Endometrium (tissue), 2 donors: ENCODE data around the gene NRCAM.

Experiments used
- FAIRE-seq: peaks from 2 replicates; lab custom pipeline; 2012; peaks lifted over from hg19 to GRCh38; lab: Jason Lieb, UNC
- donor health status: control.
- donor health status: control.

Gene NRCAM

DNA sequence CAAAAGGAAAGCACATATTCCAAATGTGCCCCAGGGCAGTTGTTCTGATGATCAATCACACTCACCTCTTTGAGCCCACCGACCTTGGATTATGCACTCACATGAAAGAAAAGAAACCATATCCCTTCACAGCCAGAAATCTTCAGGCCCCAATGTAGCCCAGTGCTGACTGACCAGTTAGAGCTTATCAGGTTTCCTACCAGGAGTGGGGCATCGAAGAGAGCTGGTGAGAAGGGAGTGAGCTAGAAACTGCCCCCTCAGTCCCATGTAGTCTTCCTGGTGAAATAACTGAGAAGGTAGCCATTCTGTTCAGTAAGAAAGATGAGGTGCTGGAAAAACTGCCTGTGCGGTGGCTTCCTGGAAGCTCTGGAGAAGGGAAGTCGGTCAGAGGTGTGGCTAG lies 32.2 kb downstream of the NRCAM start:
- no peak for FAIRE-seq

GRCh38 chr7:108423089-108423989 lies 32.9 kb downstream of the NRCAM start:
- no peak for FAIRE-seq

- no peak for FAIRE-seq
Measured at GRCh38 chr7:108421720-108422331, 34.4 kb downstream of the NRCAM start.

DNA sequence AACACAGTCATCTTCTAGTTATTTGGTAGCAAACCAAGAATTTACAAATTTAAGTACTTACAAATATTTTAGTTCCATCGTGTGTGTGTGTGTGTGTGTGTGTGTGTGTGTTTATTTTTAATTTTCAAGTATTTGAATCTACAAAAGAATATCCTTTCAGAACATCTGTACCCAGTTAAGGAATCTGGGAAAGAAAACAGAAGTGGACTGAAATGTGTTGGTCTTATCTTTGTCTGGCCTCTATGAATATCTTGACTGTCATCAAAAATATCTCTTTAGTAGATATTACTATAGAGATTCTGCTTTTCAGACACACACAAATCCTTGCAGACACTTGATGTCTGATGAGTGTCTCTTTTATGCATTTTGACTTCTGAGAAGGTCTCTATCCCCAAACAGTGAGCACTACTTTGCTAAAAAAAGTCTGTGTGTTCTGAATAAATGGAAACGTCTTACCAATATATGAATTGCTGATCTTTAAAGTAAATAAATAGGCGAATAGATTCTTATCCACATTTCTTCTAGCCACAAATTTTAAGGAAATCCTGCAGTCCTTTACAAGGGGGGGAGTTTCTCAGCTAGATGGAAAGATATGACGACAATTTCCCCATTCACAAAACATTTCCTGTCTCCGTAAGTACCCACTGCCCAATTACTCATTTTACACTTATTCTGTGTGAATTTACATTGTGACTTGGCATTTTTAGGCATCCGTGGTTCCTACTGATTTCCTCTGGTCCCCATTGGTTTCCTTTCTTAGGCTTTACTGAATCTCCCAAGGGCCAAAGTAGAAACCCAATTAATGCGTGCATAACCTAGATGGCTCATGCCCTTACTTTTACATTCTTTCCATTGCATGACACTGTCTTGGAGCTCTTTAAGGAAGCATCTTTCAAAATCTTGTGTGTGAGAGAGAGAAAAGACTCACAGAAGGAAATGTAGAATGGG lies 36.0 kb downstream of the NRCAM start:
- no peak for FAIRE-seq

GRCh38 chr7:108418946-108419345 lies 37.3 kb downstream of the NRCAM start:
- no peak for FAIRE-seq

GRCh38 chr7:108417926-108418325 lies 38.3 kb downstream of the NRCAM start:
- no peak for FAIRE-seq

DNA sequence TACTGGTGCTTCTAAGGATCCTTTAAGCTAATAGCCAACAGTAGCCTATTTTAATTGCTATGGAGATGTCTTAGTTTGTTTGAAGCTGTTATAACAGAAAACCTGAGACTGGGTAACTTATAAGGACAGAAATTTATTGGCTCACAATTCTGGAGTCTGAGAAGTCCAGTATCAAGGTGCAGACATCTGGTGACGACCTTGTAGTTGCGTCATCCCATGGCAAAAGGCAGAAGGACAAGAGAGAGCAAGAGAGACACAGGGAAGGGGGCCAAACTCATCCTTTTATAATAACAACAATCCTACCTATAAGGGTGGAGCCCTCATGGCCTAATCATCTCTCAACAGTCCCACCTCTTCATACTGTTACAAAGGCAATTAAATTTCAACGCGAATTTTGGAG lies 39.1 kb downstream of the NRCAM start:
- no peak for FAIRE-seq

DNA sequence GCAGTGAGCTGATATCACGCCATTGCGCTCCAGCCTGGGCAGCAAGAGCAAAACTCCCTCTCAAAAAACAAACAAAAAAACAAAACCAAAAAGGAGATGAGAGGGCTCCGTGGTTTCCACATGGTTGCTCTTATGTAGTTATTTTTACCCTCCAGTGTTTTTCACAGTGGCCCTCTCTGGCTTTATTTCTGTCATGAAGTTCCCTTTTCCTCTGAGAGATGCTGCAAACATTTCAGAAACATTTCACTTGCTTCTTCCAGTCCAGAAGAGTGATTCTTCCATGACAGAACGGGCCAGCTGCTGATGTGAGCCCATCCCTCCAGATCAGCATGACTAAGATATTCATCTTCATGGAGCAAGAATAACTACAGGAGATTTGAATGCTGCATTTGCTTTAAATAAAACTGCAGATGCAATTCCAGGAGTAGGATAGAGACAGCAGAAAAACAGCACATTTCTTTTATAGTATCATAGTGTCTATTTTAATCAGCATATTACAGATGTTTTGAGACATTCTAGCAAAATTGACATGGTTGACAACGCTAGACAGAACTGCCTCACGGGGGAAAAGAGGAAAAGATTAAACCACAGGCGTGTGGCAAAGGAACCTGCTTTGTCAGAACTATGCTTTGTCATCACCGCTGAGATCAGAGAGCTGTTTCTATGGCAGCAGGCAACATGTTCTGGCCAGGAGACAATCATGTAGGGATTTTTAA lies 40.3 kb downstream of the NRCAM start:
- FAIRE-seq, result no peak

- FAIRE-seq, result no peak
Measured at GRCh38 chr7:108415084-108415483, 41.2 kb downstream of the NRCAM start.

- FAIRE-seq, result no peak
Measured at GRCh38 chr7:108413782-108414492, 42.3 kb downstream of the NRCAM start.

- FAIRE-seq, result no peak
Measured at GRCh38 chr7:108413337-108413736, 42.9 kb downstream of the NRCAM start.

DNA sequence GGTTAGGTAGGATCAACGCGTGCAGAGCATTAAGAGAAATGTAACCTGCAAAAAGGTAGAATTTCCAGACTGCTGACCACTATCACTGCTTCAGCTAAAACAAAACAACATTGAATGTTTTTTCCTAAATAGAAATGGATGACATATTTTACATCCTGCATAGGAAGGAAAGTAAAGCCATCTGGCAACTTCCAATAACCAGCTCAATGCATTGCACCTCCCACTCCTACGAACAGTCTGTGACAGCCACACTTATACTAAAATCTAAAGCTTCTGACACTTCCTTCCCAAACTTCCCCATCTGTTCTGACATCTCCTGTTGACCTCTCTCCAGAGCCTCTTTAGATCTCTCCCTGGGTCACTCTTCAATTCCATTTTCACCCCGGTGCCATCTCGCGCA lies 47.1 kb downstream of the NRCAM start:
- no peak for FAIRE-seq

- no peak for FAIRE-seq
Measured at GRCh38 chr7:108408296-108408991, 47.8 kb downstream of the NRCAM start.

DNA sequence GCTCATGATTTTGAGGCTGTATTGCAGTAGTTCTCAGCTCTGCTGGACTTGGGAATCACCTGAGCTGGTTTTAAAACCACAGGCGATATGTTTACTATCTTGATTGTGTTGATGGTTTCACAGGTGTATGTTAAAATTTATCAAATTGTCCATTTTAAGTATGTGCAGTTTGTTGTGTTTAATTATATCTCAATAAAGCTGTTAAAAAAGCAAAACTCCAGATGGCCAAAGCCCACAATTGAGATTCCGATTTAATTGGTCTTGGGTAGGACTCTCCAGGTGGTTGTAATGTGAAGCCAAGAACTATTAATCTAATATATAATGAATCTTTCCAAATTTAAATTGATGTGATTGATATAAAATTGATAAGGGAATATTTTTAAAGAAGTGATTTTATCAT lies 48.6 kb downstream of the NRCAM start:
- no peak for FAIRE-seq

DNA sequence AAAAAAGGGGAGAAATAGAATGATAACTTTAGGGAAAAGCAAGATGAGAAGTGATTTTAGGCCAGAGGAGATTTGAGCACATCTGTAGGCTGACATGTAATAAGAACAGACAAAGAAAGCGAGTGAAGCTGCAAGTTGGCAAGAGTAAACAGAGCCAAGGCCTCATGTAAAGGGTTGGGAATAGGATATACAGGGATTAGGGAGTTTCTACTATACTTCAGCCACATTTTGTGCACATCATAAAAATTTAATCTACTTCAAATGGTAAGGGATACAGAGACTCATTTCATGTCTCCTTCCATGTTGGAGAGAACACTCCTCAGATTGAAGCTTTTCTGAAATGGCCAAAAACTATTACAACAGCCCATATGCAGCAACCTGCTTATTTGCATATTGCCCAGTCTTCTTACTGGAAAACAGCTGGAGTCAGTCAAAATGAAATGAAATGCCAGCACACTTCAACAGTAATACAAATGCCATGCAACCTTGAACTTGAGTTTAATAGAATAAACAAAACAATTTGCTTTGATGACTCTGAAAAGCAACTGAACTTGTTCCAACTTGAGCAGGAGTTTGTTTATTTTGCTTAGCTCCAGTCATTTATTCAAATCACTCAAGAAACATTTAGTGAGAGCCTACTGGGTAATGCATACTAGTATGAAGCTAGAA lies 49.9 kb downstream of the NRCAM start:
- FAIRE-seq, result no peak

DNA sequence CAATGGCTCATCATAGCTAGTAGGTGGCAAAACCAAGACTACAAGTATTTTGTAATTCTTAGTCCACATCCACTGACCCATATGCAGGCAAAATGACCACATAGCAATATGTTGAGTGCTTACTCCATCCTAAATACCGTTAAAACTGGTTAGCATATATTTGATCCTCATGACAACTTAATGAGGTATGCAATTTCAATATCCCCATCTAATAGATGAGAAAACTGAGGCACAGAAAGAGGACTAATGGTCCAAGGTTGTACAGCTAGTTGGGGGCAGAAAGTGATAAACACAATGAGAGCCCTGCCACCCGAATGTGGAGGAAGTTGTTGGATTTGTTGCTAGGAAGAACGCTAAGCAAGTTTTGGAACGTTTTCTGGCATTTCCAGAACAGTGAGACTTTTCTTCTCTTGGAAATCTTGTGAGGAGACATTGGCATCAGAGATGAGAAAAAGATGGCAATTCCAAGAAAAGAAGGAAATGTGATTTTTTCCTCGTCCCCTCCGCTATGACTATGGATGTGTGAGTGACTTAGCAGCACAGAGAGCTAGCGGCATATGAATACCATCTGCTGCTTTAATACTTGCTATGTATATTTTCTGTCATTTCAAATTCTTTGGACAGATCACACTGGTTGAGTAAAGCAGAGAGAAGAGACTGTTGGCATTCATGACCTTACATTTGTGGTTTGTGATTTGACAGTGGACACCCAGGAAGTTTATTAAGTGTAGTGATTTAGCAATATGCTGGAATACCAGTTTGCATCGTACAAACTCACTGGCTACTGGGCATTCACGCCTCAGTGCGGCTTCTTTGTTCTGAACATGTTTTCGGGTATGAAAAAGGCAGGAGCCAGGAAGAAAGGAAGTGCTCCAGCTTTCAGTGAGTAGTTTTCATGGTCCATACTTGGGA lies 51.5 kb downstream of the NRCAM start:
- no peak for FAIRE-seq

GRCh38 chr7:108403597-108404217 lies 52.5 kb downstream of the NRCAM start:
- no peak for FAIRE-seq

GRCh38 chr7:108402865-108403264 lies 53.4 kb downstream of the NRCAM start:
- FAIRE-seq, result no peak
